Measurements from ENCODE around the gene DGKB. TPM values are rescaled to one million over a fixed set of nuclear protein-coding genes. Genes with fewer than 3 reads are reported as not detected.

The DGKB gene
- total RNA-seq, 1 experiment from 2014 or later: not detected

DNA sequence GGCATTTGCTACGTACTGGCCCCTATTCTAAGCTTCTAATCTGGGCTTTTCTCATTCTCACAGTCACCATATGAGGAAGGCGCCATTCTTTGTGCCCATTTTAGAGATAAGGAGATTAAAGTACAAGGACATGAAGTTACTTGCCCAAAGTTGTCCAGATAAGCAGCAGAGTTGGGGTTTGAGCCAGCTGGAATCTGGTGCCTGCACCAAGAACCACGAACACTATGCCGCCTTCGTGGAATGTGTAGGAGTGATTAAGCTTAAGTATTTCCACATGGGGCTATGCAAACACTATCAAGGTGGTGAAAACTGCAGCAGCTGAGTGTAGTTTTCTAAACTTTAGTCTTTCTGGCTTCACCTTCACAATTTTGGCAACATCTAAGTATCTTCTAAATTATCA is 570.4 kb downstream of the DGKB start:
- no peaks in the 10 kb centered on the region for H3K36me3 ChIP-seq (ENCODE audit: control insufficient read depth, insufficient read depth, low read length)
- intact Hi-C loops (cut with micrococcal nuclease; ENCODE audit: unreplicated experiment) (no loop called here), in situ Hi-C loops (cut with HindIII; ENCODE audit: low pct_unique_long_range_greater_than_20kb, low sequenced_read_pairs) (no loop called here)
- no peaks in the 10 kb centered on the region for H3K4me1 ChIP-seq (ENCODE audit: control insufficient read depth, insufficient read depth, low read length)
- H3K4me3 ChIP-seq (ENCODE audit: low read depth in 2 of 2, low read length in 2 of 2): no peak overlapping the region
- ChIA-PET POLR2A (no interaction called here), CTCF (no interaction called here)
- H3K27ac ChIP-seq (ENCODE audit: low read length): no peak overlapping the region
- no peaks in the 10 kb centered on the region; the same call in 1 of the 2 replicates for H3K9me3 ChIP-seq (ENCODE audit: control insufficient read depth, insufficient read depth, low read depth, low read length)
- TF ChIP-seq SIN3A (IDR thresholded peaks at IDR 0.05; ENCODE audit: borderline replicate concordance, insufficient read depth, low read depth, low read length): no peak
- no peak for TF ChIP-seq POLR2AphosphoS5 (IDR thresholded peaks at IDR 0.05; ENCODE audit: low read depth, low read length)
- TF ChIP-seq, protein P1, sequence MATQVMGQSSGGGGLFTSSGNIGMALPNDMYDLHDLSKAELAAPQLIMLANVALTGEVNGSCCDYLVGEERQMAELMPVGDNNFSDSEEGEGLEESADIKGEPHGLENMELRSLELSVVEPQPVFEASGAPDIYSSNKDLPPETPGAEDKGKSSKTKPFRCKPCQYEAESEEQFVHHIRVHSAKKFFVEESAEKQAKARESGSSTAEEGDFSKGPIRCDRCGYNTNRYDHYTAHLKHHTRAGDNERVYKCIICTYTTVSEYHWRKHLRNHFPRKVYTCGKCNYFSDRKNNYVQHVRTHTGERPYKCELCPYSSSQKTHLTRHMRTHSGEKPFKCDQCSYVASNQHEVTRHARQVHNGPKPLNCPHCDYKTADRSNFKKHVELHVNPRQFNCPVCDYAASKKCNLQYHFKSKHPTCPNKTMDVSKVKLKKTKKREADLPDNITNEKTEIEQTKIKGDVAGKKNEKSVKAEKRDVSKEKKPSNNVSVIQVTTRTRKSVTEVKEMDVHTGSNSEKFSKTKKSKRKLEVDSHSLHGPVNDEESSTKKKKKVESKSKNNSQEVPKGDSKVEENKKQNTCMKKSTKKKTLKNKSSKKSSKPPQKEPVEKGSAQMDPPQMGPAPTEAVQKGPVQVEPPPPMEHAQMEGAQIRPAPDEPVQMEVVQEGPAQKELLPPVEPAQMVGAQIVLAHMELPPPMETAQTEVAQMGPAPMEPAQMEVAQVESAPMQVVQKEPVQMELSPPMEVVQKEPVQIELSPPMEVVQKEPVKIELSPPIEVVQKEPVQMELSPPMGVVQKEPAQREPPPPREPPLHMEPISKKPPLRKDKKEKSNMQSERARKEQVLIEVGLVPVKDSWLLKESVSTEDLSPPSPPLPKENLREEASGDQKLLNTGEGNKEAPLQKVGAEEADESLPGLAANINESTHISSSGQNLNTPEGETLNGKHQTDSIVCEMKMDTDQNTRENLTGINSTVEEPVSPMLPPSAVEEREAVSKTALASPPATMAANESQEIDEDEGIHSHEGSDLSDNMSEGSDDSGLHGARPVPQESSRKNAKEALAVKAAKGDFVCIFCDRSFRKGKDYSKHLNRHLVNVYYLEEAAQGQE (IDR thresholded peaks at IDR 0.05; ENCODE audit: insufficient read depth in 1 of 2, low read depth in 2 of 2, low read length in 1 of 2): no peak
- TF ChIP-seq, protein P2, sequence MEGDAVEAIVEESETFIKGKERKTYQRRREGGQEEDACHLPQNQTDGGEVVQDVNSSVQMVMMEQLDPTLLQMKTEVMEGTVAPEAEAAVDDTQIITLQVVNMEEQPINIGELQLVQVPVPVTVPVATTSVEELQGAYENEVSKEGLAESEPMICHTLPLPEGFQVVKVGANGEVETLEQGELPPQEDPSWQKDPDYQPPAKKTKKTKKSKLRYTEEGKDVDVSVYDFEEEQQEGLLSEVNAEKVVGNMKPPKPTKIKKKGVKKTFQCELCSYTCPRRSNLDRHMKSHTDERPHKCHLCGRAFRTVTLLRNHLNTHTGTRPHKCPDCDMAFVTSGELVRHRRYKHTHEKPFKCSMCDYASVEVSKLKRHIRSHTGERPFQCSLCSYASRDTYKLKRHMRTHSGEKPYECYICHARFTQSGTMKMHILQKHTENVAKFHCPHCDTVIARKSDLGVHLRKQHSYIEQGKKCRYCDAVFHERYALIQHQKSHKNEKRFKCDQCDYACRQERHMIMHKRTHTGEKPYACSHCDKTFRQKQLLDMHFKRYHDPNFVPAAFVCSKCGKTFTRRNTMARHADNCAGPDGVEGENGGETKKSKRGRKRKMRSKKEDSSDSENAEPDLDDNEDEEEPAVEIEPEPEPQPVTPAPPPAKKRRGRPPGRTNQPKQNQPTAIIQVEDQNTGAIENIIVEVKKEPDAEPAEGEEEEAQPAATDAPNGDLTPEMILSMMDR (IDR thresholded peaks at IDR 0.05): no peak
- no peak for TF ChIP-seq TCF7L2 (IDR thresholded peaks at IDR 0.05; ENCODE audit: low read depth, low read length)
- no peaks in the 10 kb centered on the region for H3K27me3 ChIP-seq (ENCODE audit: control insufficient read depth, insufficient read depth, low read length)
- no peak for ATAC-seq
- DNase-seq (ENCODE audit: low read depth, low spot score): no peak
- BruUV-seq (replicated peaks): no TSS peak

DNA sequence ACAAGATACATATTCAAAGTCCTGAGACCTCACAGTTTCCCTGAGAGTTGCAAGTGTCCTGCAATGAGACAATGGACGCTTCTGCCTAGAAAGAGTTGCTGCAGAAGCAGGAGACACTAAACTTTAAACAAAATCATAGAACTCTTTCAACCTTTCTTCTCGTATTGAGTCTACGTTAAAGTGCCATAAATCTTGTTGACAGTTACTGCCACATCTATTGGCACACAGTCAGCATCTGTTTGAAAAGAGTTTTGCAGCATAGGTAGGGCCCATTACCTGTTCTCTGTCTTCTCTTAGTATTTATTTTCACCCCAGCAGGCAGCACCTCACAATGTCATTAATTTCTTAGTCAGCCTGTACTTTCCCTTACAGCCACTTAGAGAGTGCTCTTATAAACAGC is 577.8 kb downstream of the DGKB start:
- Histone ChIP-seq H3K27ac (ENCODE audit: low read length) (no peak overlapping the region), H3K4me1 (ENCODE audit: control insufficient read depth, insufficient read depth, low read length) (no peaks in the 10 kb centered on the region), H3K9me3 (ENCODE audit: control insufficient read depth, insufficient read depth, low read depth, low read length) (peaks cover 14% of the 10 kb centered on the region; the same call in 1 of the 2 replicates), H3K27me3 (ENCODE audit: control insufficient read depth, insufficient read depth, low read length) (no peaks in the 10 kb centered on the region), H3K36me3 (ENCODE audit: control insufficient read depth, insufficient read depth, low read length) (no peaks in the 10 kb centered on the region), H3K4me3 (ENCODE audit: low read depth in 2 of 2, low read length in 2 of 2) (no peak overlapping the region)
- BruUV-seq (replicated peaks): no TSS peak
- no peak for TF ChIP-seq POLR2AphosphoS5 (IDR thresholded peaks at IDR 0.05; ENCODE audit: low read depth, low read length)
- no peak for TF ChIP-seq SIN3A (IDR thresholded peaks at IDR 0.05; ENCODE audit: borderline replicate concordance, insufficient read depth, low read depth, low read length)
- TF ChIP-seq, protein P1 (IDR thresholded peaks at IDR 0.05; ENCODE audit: insufficient read depth in 1 of 2, low read depth in 2 of 2, low read length in 1 of 2): no peak
- TF ChIP-seq TCF7L2 (IDR thresholded peaks at IDR 0.05; ENCODE audit: low read depth, low read length): no peak
- TF ChIP-seq, protein P2 (IDR thresholded peaks at IDR 0.05): no peak
- DNase-seq (ENCODE audit: low read depth, low spot score): no peak
- intact Hi-C loops (cut with micrococcal nuclease; ENCODE audit: unreplicated experiment) (no loop called here), in situ Hi-C loops (cut with HindIII; ENCODE audit: low pct_unique_long_range_greater_than_20kb, low sequenced_read_pairs) (no loop called here)
- CTCF ChIA-PET: no interaction called here
- no peak for ATAC-seq
- POLR2A ChIA-PET: no interaction called here
